B cell (primary cell): ENCODE measurements around the gene SELP. TPM values are rescaled to one million over a fixed set of nuclear protein-coding genes. Genes with fewer than 3 reads are reported as not detected.
A peak's percentile ranks its signal among the peaks of the same experiment; 100 is the strongest.

ENCODE experiments used
- ATAC-seq: fragments of 200-7000 bp; cut with Tn5 transposase; one replicate; pipeline ENCODE4 v1.10.0; 2021; ENCODE audit warnings: low read depth, mild to moderate bottlenecking, moderate number of reproducible peaks, moderate library complexity
- CTCF ChIA-PET: fragments of 350-600 bp; sonication (Branson Sonifier 250); formaldehyde crosslinking; loops from one replicate; lab custom pipeline; 2021; ENCODE audit warnings: antibody characterized with exemption, inconsistent platforms; lab: Charles Lee
- POLR2A ChIA-PET: fragments of 350-600 bp; sonication (Branson Sonifier 250); formaldehyde crosslinking; loops from one replicate; lab custom pipeline; 2021; ENCODE audit warnings: antibody characterized with exemption; lab: Charles Lee
- DNase-seq: peaks from one replicate; pipeline ENCODE4 v3.0.0; 2013
- H2AFZ ChIP-seq: 2 replicates; pipeline ENCODE4 v1.6.1; 2012; ENCODE audit warnings: mild to moderate bottlenecking, low read depth, low read length; ENCODE audit not compliant: insufficient read depth, poor library complexity, severe bottlenecking
- H3K27ac ChIP-seq, 2 donors: 1 replicate in 1 of 2; 2 replicates in 1 of 2; pipeline ENCODE4 v1.5.1; 2012 to 2013; ENCODE audit warnings: low read length in 2 of 2, mild to moderate bottlenecking in 2 of 2, moderate library complexity in 1 of 2
- H3K27me3 ChIP-seq, 4 experiments: fragments of 200-600 bp in 1 of 4; sonication (generic) in 1 of 4; replicated peaks in 1 of 4; 1 replicate in 2 of 4; 2 replicates in 2 of 4; pipeline versions ENCODE4 v1.6.1 to v1.7.0; 2013 to 2016; ENCODE audit warnings: low read length in 3 of 4, mild to moderate bottlenecking in 2 of 4, mixed read lengths in 1 of 4, moderate library complexity in 1 of 4; ENCODE audit not compliant: insufficient read depth in 4 of 4, control insufficient read depth in 3 of 4; ENCODE audit errors: control extremely low read depth in 1 of 4
- H3K36me3 ChIP-seq, 2 experiments: replicated peaks in 1 of 2; 1 replicate in 1 of 2; 2 replicates in 1 of 2; pipeline versions ENCODE4 v1.6.1 to v1.7.1; 2013; ENCODE audit warnings: low read length in 1 of 2; ENCODE audit not compliant: insufficient read depth in 2 of 2, control insufficient read depth in 1 of 2; ENCODE audit errors: control extremely low read depth in 1 of 2, extremely low read depth in 1 of 2
- H3K4me1 ChIP-seq, 2 donors: fragments of 200-600 bp in 1 of 2; sonication (generic) in 1 of 2; 1 replicate in 1 of 2; 2 replicates in 1 of 2; pipeline versions ENCODE4 v1.5.1 to v1.6.1; 2013 to 2017; ENCODE audit warnings: low read length in 2 of 2; ENCODE audit not compliant: control insufficient read depth in 2 of 2, insufficient read depth in 2 of 2
- H3K4me2 ChIP-seq: replicated peaks from 2 replicates; pipeline ENCODE3; 2012; ENCODE audit warnings: mild to moderate bottlenecking, low read depth, low read length; ENCODE audit not compliant: poor library complexity, severe bottlenecking
- H3K4me3 ChIP-seq, 5 experiments: fragments of 200-600 bp in 1 of 5; sonication (generic) in 1 of 5; 1 replicate in 3 of 5; 2 replicates in 2 of 5; pipeline versions ENCODE4 v1.5.1 to v1.7.0; 2011 to 2016; ENCODE audit warnings: low read length in 4 of 5, mild to moderate bottlenecking in 4 of 5, low read depth in 2 of 5, control low read depth in 1 of 5, moderate library complexity in 1 of 5; ENCODE audit not compliant: insufficient read depth in 1 of 5; ENCODE audit errors: control extremely low read depth in 1 of 5, extremely low read depth in 1 of 5
- H3K79me2 ChIP-seq: fragments of 200-600 bp; sonication (generic); one replicate; pipeline ENCODE4 v1.6.0; 2016; ENCODE audit warnings: low read length; ENCODE audit not compliant: control insufficient read depth, insufficient read depth
- H3K9ac ChIP-seq: fragments of 200-600 bp; sonication (generic); 2 replicates; pipeline ENCODE4 v1.6.1; 2017; ENCODE audit warnings: mild to moderate bottlenecking, low read length, moderate library complexity
- H3K9me3 ChIP-seq, 3 donors: one replicate each; pipeline versions ENCODE4 v1.6.1 to v1.7.1; 2013; ENCODE audit warnings: low read length in 2 of 3; ENCODE audit not compliant: control insufficient read depth in 2 of 3, insufficient read depth in 1 of 3; ENCODE audit errors: control extremely low read depth in 1 of 3
- H4K20me1 ChIP-seq: 2 replicates; pipeline ENCODE4 v1.6.0; 2012; ENCODE audit warnings: mild to moderate bottlenecking, low read length; ENCODE audit not compliant: insufficient read depth, control insufficient read depth, poor library complexity, severe bottlenecking
- H3K27ac Mint-ChIP-seq: one replicate; pipeline ENCODE4 v1.8.0; 2021; ENCODE audit warnings: mixed read lengths
- H3K27me3 Mint-ChIP-seq: one replicate; pipeline ENCODE4 v1.8.0; 2021; ENCODE audit warnings: mixed read lengths
- H3K4me1 Mint-ChIP-seq: one replicate; pipeline ENCODE4 v1.8.0; 2021; ENCODE audit warnings: mixed read lengths
- H3K4me3 Mint-ChIP-seq: one replicate; pipeline ENCODE4 v1.8.0; 2021; ENCODE audit warnings: mixed read lengths
- H3K9me3 Mint-ChIP-seq: one replicate; pipeline ENCODE4 v1.8.0; 2022; ENCODE audit warnings: mixed read lengths; ENCODE audit not compliant: insufficient read depth
- CTCF ChIP-seq: fragments of 200-600 bp; IDR thresholded peaks from one replicate; pipeline ENCODE4 v1.8.0; 2022; ENCODE audit warnings: antibody characterized with exemption, mild to moderate bottlenecking
- EZH2 ChIP-seq: IDR thresholded peaks from 2 replicates; pipeline ENCODE4 v1.6.1; 2012; ENCODE audit warnings: borderline replicate concordance, low read depth, mild to moderate bottlenecking, moderate library complexity, low read length; ENCODE audit not compliant: insufficient read depth, poor library complexity, severe bottlenecking
- WGBS: methylation state at CpG from one replicate; pipeline ENCODE4 v1.1.5; 2013; ENCODE audit warnings: missing lambda C conversion rate; ENCODE audit not compliant: insufficient coverage; 5-methylcytosine and 5-hydroxymethylcytosine counted together
- intact Hi-C: fragments of 100-400 bp; cut with micrococcal nuclease; formaldehyde crosslinking; loops from one replicate; pipeline ENCODE4 v1.10.0; 2022
- polyA plus RNA-seq: library from polyadenylated mRNA; depleted of rRNA; stranded (reverse); fragments of >200 nt; gene quantifications from 2 replicates; pipeline ENCODE4 v1.2.3, GENCODE V29; 2012
- total RNA-seq, 2 donors: library from RNA; stranded (reverse); fragments of 120-200 nt in 1 of 2; gene quantifications; 1 replicate in 1 of 2; 2 replicates in 1 of 2; pipeline versions ENCODE4 v1.2.3 to v1.2.4, GENCODE V29; 2013 to 2022

The SELP gene
- total and polyA plus RNA-seq, 2 donors (not counting 1 experiment from before 2014, with no cell fraction given) = 0.99 to 1.9 TPM

DNA sequence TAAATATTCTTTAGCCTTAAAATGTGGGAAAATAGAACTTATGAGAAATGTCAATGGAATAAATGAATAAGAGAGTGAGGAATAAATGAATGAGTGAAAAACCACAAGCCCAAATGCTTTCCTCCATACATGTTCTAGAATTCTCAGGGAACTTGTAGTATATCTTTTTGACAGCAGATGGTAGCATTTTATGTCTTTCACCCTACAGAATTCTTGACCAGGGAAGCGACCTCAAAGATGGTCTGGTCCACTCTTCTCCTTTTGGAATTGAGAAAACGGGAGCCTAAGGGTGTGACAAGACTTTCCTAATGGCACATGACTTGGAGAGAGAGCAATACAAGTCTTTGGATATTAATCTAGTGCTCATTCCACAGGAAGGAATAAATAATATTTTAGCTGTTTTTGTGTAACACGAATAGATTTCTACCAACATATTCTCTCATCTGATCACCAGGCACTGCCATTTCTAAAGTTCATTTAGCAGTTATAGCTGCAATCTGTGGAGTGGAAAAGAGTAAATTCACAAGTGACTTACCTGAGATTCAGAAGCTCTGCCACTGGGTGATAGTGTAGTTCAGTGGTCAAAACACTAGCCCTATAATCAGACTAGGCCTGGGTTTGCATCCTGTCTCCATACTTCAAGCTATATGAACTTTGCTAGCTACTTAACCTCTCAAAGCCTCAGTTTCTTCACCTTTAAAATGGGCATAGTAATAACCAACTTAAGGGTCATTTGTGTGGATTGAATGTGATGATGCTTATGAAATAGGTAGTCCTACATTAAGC is 28.6 kb downstream of the SELP start:
- Histone ChIP-seq H3K4me3 (no peak overlapping the region), H3K9ac (no peak overlapping the region), H4K20me1 (no peaks in the 10 kb centered on the region), H3K9me3 (no peaks in the 10 kb centered on the region), H3K36me3 (no peaks in the 10 kb centered on the region), H3K79me2 (no peaks in the 10 kb centered on the region), H2AFZ (peak overlapping the region; percentile 37), H3K4me1 (peaks cover 39 to 40% of the 10 kb centered on the region in 2 donors), H3K27me3 (no peaks in the 10 kb centered on the region), H3K4me2 (peak overlapping the region; percentile 42), H3K27ac (peak overlapping the region in 1 of 2 donors; percentile 62)
- TF ChIP-seq CTCF = peak; percentile 70
- TF ChIP-seq EZH2 = no peak
- ChIA-PET CTCF (interaction anchor here (0.7 to 6.7 kb wide), 46 partner anchors 10 to 292 kb away, joined by 3 to 340 read pairs (median 8); partner anchors contain the start of genes F5, METTL18, SCYL3 and SELP), POLR2A (interaction anchor here (0.5 to 2.5 kb wide), 6 partner anchors 79 to 279 kb away, joined by 3 to 14 read pairs (median 5); no protein-coding TSS in a partner anchor)
- DNase-seq (peak; percentile 61), ATAC-seq (no peak)
- Mint-ChIP-seq H3K27ac (peak overlapping the region; percentile 77), H3K27me3 (no peaks in the 10 kb centered on the region), H3K4me1 (peaks cover 42% of the 10 kb centered on the region), H3K4me3 (peak overlapping the region; percentile 20), H3K9me3 (no peaks in the 10 kb centered on the region)
- WGBS = no CpG with 5 or more reads among the region's 3 CpGs
- intact Hi-C loops = loop anchor here (1.0 to 5.0 kb wide), 5 partner anchors 51 to 208 kb away; partner anchors contain the start of gene METTL18
